BJ (cell line): Measurements from ENCODE around the gene SLFN11. TPM values are rescaled to one million over a fixed set of nuclear protein-coding genes. Genes with fewer than 3 reads are reported as not detected.

ENCODE experiments used
- CTCF ChIA-PET: fragments of 350-600 bp; formaldehyde crosslinking; extraction: SDS; loops from one replicate; lab custom pipeline; 2021; ENCODE audit warnings: antibody characterized with exemption, inconsistent platforms; lab: Yijun Ruan, JAX
- POLR2A ChIA-PET: fragments of 300-600 bp; sonication (Branson Sonifier 250); formaldehyde crosslinking; extraction: SDS; loops from one replicate; lab custom pipeline; 2021; ENCODE audit warnings: antibody characterized with exemption; lab: Charles Lee
- DNase-seq: peaks from one replicate; pipeline ENCODE4 v3.0.0-alpha.2; 2011; ENCODE audit warnings: low read depth
- H3K27me3 ChIP-seq: 2 replicates; pipeline ENCODE4 v1.6.0; 2011; ENCODE audit warnings: low read length; ENCODE audit not compliant: control insufficient read depth, insufficient read depth
- H3K36me3 ChIP-seq: 2 replicates; pipeline ENCODE4 v1.5.1; 2011; ENCODE audit warnings: low read length; ENCODE audit not compliant: control insufficient read depth, insufficient read depth
- H3K4me3 ChIP-seq: 2 replicates; pipeline ENCODE4 v1.5.1; 2011; ENCODE audit warnings: low read depth, mild to moderate bottlenecking, control low read depth, low read length
- polyA plus RNA-seq: library from polyadenylated mRNA; depleted of rRNA; stranded (reverse); fragments of >200 nt; gene quantifications from 2 replicates; pipeline ENCODE4 v1.2.3, GENCODE V29; 2011
- TF ChIP-seq, protein P1 (sequence below): IDR thresholded peaks from 2 replicates; pipeline ENCODE4 v1.5.1; 2011; ENCODE audit warnings: low read depth, mild to moderate bottlenecking, control low read depth, inconsistent platforms, low read length, moderate library complexity; ENCODE audit not compliant: insufficient read depth

The SLFN11 gene
- polyA plus RNA-seq, 1 experiment, result 14.5 TPM

DNA sequence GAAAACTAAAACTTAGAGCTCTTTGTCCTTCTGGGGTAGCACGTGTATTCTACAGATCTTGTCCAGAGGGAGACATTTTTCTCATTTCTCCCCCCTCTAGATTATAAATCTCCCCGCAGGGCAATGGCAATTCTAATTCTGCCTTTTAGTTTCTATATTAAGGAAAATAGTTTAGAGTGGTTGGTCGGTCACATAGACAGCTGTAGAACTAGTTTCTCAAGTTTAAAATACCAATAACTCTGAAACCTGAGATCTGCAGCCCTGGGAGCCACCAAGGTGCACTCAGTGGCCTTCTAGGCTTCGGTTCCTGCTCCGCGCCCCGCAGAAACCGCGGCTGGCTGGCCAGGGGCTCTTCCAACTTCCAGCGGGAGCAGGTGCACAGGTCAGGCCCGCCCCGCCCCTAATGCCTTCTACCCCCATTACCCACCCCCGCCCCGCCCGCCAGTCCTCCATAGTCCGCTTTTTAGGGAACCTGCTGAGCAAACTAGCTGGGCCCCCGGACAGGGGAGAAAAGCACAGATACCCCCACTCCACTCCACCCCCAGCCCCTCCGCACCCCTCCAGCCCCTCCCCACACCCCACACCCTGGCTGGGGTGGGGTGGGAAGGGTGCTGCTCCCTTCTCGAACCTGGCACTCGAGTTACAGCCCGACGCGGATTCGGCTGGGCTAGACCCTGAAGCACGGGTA, 431 bp downstream of the SLFN11 start:
- ChIA-PET POLR2A (no interaction called here), CTCF (no interaction called here)
- no peak for DNase-seq
- peak overlapping the region; percentile 57 for H3K4me3 ChIP-seq
- TF ChIP-seq, protein P1, sequence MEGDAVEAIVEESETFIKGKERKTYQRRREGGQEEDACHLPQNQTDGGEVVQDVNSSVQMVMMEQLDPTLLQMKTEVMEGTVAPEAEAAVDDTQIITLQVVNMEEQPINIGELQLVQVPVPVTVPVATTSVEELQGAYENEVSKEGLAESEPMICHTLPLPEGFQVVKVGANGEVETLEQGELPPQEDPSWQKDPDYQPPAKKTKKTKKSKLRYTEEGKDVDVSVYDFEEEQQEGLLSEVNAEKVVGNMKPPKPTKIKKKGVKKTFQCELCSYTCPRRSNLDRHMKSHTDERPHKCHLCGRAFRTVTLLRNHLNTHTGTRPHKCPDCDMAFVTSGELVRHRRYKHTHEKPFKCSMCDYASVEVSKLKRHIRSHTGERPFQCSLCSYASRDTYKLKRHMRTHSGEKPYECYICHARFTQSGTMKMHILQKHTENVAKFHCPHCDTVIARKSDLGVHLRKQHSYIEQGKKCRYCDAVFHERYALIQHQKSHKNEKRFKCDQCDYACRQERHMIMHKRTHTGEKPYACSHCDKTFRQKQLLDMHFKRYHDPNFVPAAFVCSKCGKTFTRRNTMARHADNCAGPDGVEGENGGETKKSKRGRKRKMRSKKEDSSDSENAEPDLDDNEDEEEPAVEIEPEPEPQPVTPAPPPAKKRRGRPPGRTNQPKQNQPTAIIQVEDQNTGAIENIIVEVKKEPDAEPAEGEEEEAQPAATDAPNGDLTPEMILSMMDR, result no peak
- peaks cover 1% of the 10 kb centered on the region; the same call in 1 of the 2 replicates for H3K36me3 ChIP-seq
- H3K27me3 ChIP-seq, result no peaks in the 10 kb centered on the region

DNA sequence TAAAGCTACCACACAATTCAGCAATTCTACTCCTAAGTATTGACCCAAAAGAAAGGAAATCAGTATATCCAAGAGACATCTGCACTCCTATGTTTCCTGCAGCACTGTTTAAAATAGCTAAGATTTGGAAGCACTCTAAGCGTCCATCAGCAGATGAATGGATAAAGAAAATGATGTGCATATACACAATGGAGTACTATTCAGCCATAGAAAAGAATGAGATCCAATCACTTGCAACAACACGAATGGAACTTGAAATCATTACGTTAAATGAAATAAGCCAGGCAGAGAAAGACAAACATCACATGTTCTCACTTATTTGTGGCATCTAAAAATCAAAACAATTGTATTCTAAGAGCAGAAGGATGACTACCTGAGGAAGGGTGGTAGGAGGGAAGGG, 1.5 kb downstream of the SLFN11 start:
- DNase-seq, result no peak
- ChIA-PET CTCF (no interaction called here), POLR2A (no interaction called here)
- H3K4me3 ChIP-seq, result no peak overlapping the region
- TF ChIP-seq, protein P1, result no peak
- peaks cover 1% of the 10 kb centered on the region for H3K36me3 ChIP-seq
- no peaks in the 10 kb centered on the region for H3K27me3 ChIP-seq

DNA sequence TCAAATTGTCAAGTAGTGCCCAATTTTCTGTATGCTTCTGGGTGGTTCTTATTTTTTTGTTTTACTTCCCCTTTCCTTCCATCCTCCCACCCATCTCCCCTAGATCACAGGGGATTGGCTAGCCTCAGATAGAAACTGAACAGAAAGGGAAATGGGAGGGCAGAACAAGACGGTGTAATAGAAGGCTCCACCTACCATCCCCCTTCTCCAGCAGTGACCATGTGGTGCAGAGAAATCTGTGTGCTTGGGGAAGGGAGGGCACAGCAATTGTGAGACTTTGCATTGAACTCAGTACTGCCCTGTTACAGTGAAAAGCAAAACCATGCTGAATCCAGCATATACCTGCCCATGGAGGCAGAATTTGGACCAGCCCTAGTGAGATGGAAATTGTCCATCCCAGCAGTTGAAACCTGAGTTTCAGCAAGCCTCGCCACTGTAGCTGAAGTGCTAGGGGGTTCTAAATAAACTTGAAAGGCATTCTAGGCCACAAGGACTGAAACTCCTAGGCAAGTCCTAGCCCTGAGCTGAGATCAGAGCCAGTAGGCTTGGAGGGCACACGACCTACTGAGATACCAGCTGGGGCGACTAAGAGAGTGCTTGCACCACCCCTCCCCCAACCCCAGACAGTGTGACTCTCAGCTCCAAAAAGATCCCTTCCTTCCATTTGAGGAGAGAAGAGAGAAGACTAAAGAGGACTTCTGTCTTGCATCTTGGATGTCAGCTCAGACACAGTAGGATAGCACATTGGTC, 5.2 kb downstream of the SLFN11 start:
- TF ChIP-seq, protein P1, result no peak
- Histone ChIP-seq H3K36me3 (peaks cover 5% of the 10 kb centered on the region), H3K4me3 (no peak overlapping the region), H3K27me3 (no peaks in the 10 kb centered on the region)
- POLR2A ChIA-PET, result no interaction called here
- no peak for DNase-seq
- CTCF ChIA-PET, result no interaction called here

DNA sequence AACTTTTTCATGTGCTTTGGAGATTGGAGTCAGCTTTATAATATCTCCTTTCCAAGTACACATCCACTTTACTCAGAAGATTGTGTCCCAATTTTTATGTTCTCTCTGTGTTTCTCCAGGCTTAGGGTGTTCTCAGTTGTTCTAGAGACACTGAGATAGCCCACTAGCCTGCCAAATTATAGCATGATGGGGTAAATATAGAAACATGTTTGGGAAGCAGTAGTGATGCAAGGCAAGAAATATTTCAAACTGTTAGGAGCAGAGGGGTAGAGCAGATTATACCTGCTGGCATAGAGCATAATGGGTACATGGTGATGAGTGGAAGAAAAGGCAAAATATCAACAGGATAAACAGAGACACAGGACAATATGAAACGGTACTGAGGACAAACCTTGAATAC, 12.4 kb downstream of the SLFN11 start:
- Histone ChIP-seq H3K27me3 (no peaks in the 10 kb centered on the region), H3K36me3 (peaks cover 3% of the 10 kb centered on the region), H3K4me3 (no peak overlapping the region)
- TF ChIP-seq, protein P1, result no peak
- DNase-seq, result no peak
- ChIA-PET CTCF (no interaction called here), POLR2A (no interaction called here)

DNA sequence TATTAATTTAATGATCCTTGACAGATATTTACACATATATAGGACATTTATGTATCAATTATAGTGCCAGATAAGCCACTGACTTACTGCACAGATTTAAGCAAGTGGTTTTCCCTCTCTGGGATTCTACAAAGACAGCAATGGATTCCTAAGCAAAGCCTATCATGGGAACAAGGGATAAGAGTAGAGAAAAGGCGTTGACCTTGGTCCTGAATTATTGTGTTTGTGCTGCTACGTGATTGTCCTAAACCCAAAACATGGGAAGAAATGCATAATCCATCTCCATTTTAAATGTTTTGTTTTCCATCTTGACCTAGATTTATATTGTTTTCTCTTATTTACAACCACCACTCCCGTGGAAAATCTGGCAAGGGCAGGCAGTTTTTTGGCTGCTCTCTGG, 14.0 kb downstream of the SLFN11 start:
- TF ChIP-seq, protein P1, result no peak
- no peaks in the 10 kb centered on the region for H3K27me3 ChIP-seq
- no peak for DNase-seq
- peaks cover 3% of the 10 kb centered on the region for H3K36me3 ChIP-seq
- no peak overlapping the region for H3K4me3 ChIP-seq
- ChIA-PET CTCF (no interaction called here), POLR2A (no interaction called here)
